Lower leg skin (tissue), 3 donors: Measurements from ENCODE around the gene SGO1.

Experiments
- POLR2A ChIP-seq, 2 donors: fragments of 450-650 bp; IDR thresholded peaks; one replicate each; pipeline ENCODE4 v1.6.1; 2016 to 2017; ENCODE audit warnings: antibody characterized with exemption in 2 of 2, mild to moderate bottlenecking in 1 of 2, moderate library complexity in 1 of 2
- TF ChIP-seq, protein P1 (sequence below), 3 donors: fragments of 450-650 bp; IDR thresholded peaks; one replicate each; pipeline ENCODE4 v1.5.1; 2016; ENCODE audit warnings: antibody characterized with exemption in 3 of 3, mild to moderate bottlenecking in 3 of 3, moderate library complexity in 2 of 3

DNA sequence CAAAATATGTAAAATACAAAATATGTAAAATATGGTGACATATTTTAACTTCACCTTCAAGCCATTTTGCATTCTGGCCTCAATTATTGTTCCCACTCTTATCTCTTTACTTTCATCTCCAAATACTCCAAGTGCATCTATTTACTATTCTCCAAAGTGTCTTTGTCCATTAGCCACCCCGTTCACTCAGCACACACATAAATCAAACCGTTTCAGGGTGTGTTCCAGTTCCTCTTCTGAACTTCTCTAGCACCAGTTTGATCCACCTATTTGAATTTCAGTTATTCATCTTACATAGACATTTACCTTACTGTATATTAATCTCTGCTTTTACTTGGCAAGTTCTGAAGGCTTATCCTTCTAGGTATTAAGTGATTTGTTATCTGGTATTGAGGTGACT, 45.1 kb downstream of the SGO1 start:
- TF ChIP-seq, protein P1, sequence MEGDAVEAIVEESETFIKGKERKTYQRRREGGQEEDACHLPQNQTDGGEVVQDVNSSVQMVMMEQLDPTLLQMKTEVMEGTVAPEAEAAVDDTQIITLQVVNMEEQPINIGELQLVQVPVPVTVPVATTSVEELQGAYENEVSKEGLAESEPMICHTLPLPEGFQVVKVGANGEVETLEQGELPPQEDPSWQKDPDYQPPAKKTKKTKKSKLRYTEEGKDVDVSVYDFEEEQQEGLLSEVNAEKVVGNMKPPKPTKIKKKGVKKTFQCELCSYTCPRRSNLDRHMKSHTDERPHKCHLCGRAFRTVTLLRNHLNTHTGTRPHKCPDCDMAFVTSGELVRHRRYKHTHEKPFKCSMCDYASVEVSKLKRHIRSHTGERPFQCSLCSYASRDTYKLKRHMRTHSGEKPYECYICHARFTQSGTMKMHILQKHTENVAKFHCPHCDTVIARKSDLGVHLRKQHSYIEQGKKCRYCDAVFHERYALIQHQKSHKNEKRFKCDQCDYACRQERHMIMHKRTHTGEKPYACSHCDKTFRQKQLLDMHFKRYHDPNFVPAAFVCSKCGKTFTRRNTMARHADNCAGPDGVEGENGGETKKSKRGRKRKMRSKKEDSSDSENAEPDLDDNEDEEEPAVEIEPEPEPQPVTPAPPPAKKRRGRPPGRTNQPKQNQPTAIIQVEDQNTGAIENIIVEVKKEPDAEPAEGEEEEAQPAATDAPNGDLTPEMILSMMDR (IDR thresholded peaks at IDR 0.05) = no peak
- no peak for TF ChIP-seq POLR2A (IDR thresholded peaks at IDR 0.05)
